ENCODE results near the gene HGF. TPM values are rescaled to one million over a fixed set of nuclear protein-coding genes. Genes with fewer than 3 reads are reported as not detected.

The HGF gene
- total RNA-seq, 1 donor from 2014 or later, result not detected

DNA sequence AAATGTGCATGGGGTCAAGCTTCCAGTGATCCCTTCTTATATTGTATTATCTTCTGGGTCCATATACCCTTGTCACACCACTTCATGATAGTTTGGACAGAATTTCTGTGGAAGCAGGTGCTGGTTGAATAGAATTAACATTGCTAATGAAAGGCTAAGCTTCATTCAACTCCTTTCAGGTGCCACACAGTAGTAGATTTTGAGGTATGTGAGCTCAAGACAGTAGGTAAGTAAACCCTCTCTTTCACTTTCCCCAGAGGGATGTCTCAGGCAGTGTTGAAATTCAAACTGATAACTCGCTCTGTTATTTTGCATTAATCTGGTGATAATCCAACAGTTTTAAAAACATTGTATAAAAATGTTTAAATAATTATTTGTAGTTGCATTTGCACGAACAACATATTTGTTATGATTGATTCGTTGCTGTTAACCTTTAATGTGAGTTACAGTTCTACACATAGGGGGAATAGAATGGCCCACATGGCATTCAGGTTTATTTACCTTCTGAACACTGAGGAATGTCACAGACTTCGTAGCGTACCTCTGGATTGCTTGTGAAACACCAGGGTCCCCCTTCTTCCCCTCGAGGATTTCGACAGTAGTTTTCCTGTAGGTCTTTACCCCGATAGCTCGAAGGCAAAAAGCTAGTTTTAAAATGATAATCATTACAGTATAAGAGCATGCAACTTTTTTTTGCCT is 18.1 kb downstream of the HGF start:
- H3K4me3 Mint-ChIP-seq (ENCODE audit: unreplicated experiment), result no peak overlapping the region
- TF ChIP-seq, protein P1, sequence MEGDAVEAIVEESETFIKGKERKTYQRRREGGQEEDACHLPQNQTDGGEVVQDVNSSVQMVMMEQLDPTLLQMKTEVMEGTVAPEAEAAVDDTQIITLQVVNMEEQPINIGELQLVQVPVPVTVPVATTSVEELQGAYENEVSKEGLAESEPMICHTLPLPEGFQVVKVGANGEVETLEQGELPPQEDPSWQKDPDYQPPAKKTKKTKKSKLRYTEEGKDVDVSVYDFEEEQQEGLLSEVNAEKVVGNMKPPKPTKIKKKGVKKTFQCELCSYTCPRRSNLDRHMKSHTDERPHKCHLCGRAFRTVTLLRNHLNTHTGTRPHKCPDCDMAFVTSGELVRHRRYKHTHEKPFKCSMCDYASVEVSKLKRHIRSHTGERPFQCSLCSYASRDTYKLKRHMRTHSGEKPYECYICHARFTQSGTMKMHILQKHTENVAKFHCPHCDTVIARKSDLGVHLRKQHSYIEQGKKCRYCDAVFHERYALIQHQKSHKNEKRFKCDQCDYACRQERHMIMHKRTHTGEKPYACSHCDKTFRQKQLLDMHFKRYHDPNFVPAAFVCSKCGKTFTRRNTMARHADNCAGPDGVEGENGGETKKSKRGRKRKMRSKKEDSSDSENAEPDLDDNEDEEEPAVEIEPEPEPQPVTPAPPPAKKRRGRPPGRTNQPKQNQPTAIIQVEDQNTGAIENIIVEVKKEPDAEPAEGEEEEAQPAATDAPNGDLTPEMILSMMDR (IDR thresholded peaks at IDR 0.05; ENCODE audit: insufficient read depth, low read depth, low read length), result no peak
- TF ChIP-seq EZH2 (IDR thresholded peaks at IDR 0.05; ENCODE audit: insufficient read depth, low read length), result no peak
- H3K9me3 Mint-ChIP-seq (ENCODE audit: unreplicated experiment), result no peaks in the 10 kb centered on the region
- no peak overlapping the region for H3K9ac ChIP-seq (ENCODE audit: low read length)
- H3K36me3 ChIP-seq (ENCODE audit: insufficient read depth, low read length), result no peaks in the 10 kb centered on the region
- no peaks in the 10 kb centered on the region for H3K9me3 ChIP-seq (ENCODE audit: insufficient read depth, low read depth, low read length)
- no peaks in the 10 kb centered on the region for H3K4me1 Mint-ChIP-seq (ENCODE audit: low read depth, unreplicated experiment)
- H3K27ac Mint-ChIP-seq (ENCODE audit: unreplicated experiment), result no peak overlapping the region
- H3K27me3 Mint-ChIP-seq (ENCODE audit: low read depth, unreplicated experiment), result no peaks in the 10 kb centered on the region
- no peak overlapping the region for H3K27ac ChIP-seq (ENCODE audit: low read depth, low read length)
- no peaks in the 10 kb centered on the region for H3K79me2 ChIP-seq (ENCODE audit: insufficient read depth, low read length)
- no peaks in the 10 kb centered on the region for H3K36me3 Mint-ChIP-seq (ENCODE audit: low read depth, unreplicated experiment)
- FAIRE-seq, result no peak
- H2AFZ ChIP-seq (ENCODE audit: low read depth, low read length), result no peak overlapping the region
- no peaks in the 10 kb centered on the region for H3K4me1 ChIP-seq (ENCODE audit: insufficient read depth, low read length)
- H3K4me2 ChIP-seq (ENCODE audit: low read length), result no peak overlapping the region
- H3K4me3 ChIP-seq (ENCODE audit: insufficient read depth, low read depth, low read length), result no peak overlapping the region
- no peak for DNase-seq (ENCODE audit: low read depth)
- H4K20me1 ChIP-seq (ENCODE audit: insufficient read depth, low read length), result no peaks in the 10 kb centered on the region
- no peaks in the 10 kb centered on the region for H3K27me3 ChIP-seq (ENCODE audit: insufficient read depth, low read length)

DNA sequence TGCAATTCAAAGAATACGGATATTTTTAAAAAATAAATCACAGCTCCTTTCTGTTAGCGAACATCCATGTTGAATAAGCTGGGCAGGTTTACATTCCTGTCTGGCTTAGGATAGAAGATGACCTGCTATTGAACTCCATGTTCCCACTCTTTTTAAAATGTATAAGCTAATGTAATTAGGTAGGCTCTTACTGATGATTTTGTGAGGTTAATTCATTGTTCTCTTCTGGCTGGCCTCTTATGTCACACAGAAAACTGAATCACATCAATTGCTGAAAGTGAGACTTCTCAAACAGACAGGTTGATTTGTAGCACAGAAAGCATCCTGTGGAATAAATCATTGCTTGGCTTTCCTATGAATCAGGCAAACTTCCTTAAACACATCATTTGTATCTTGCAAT is 24.2 kb downstream of the HGF start:
- TF ChIP-seq EZH2 (IDR thresholded peaks at IDR 0.05; ENCODE audit: insufficient read depth, low read length), result no peak
- TF ChIP-seq, protein P1 (IDR thresholded peaks at IDR 0.05; ENCODE audit: insufficient read depth, low read depth, low read length), result no peak
- Histone ChIP-seq H3K36me3 (ENCODE audit: insufficient read depth, low read length) (no peaks in the 10 kb centered on the region), H3K4me1 (ENCODE audit: insufficient read depth, low read length) (no peaks in the 10 kb centered on the region), H3K27ac (ENCODE audit: low read depth, low read length) (no peak overlapping the region), H3K4me3 (ENCODE audit: insufficient read depth, low read depth, low read length) (no peak overlapping the region), H3K79me2 (ENCODE audit: insufficient read depth, low read length) (no peaks in the 10 kb centered on the region), H3K4me2 (ENCODE audit: low read length) (no peak overlapping the region), H3K27me3 (ENCODE audit: insufficient read depth, low read length) (no peaks in the 10 kb centered on the region), H3K9ac (ENCODE audit: low read length) (no peak overlapping the region), H3K9me3 (ENCODE audit: insufficient read depth, low read depth, low read length) (no peaks in the 10 kb centered on the region), H4K20me1 (ENCODE audit: insufficient read depth, low read length) (no peaks in the 10 kb centered on the region), H2AFZ (ENCODE audit: low read depth, low read length) (no peak overlapping the region)
- no peaks in the 10 kb centered on the region for H3K9me3 Mint-ChIP-seq (ENCODE audit: unreplicated experiment)
- H3K4me3 Mint-ChIP-seq (ENCODE audit: unreplicated experiment), result no peak overlapping the region
- FAIRE-seq, result no peak
- H3K27ac Mint-ChIP-seq (ENCODE audit: unreplicated experiment), result no peak overlapping the region
- no peak for DNase-seq (ENCODE audit: low read depth)
- H3K27me3 Mint-ChIP-seq (ENCODE audit: low read depth, unreplicated experiment), result no peaks in the 10 kb centered on the region
- no peaks in the 10 kb centered on the region for H3K36me3 Mint-ChIP-seq (ENCODE audit: low read depth, unreplicated experiment)
- H3K4me1 Mint-ChIP-seq (ENCODE audit: low read depth, unreplicated experiment), result no peaks in the 10 kb centered on the region

DNA sequence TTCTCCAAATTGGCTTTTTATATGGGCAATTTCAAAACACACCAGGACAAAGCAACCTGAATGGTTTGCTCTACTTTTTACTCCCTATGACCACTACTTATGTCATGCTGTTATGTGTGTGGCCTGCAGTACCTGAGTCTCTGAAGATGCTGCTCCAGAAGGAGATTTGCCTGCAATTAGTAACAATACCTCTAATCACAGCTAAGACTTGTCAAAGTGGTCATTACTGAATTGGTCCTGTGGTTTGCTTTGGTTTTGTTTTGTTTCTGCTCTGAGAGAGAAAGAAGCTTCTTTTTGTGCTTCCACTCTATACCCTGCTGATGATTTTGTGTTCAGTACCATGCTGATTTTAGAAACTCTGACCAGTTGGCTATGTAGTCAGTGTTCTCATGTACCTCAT is 25.5 kb downstream of the HGF start:
- H3K79me2 ChIP-seq (ENCODE audit: insufficient read depth, low read length), result no peaks in the 10 kb centered on the region
- no peak overlapping the region for H3K27ac ChIP-seq (ENCODE audit: low read depth, low read length)
- Mint-ChIP-seq H3K27ac (ENCODE audit: unreplicated experiment) (no peak overlapping the region), H3K36me3 (ENCODE audit: low read depth, unreplicated experiment) (no peaks in the 10 kb centered on the region), H3K27me3 (ENCODE audit: low read depth, unreplicated experiment) (no peaks in the 10 kb centered on the region), H3K4me1 (ENCODE audit: low read depth, unreplicated experiment) (no peaks in the 10 kb centered on the region), H3K9me3 (ENCODE audit: unreplicated experiment) (no peaks in the 10 kb centered on the region), H3K4me3 (ENCODE audit: unreplicated experiment) (no peak overlapping the region)
- no peak overlapping the region for H2AFZ ChIP-seq (ENCODE audit: low read depth, low read length)
- H3K4me2 ChIP-seq (ENCODE audit: low read length), result no peak overlapping the region
- no peaks in the 10 kb centered on the region for H4K20me1 ChIP-seq (ENCODE audit: insufficient read depth, low read length)
- H3K9ac ChIP-seq (ENCODE audit: low read length), result no peak overlapping the region
- no peaks in the 10 kb centered on the region for H3K36me3 ChIP-seq (ENCODE audit: insufficient read depth, low read length)
- no peaks in the 10 kb centered on the region for H3K4me1 ChIP-seq (ENCODE audit: insufficient read depth, low read length)
- no peaks in the 10 kb centered on the region for H3K9me3 ChIP-seq (ENCODE audit: insufficient read depth, low read depth, low read length)
- TF ChIP-seq, protein P1 (IDR thresholded peaks at IDR 0.05; ENCODE audit: insufficient read depth, low read depth, low read length), result no peak
- TF ChIP-seq EZH2 (IDR thresholded peaks at IDR 0.05; ENCODE audit: insufficient read depth, low read length), result no peak
- no peak overlapping the region for H3K4me3 ChIP-seq (ENCODE audit: insufficient read depth, low read depth, low read length)
- no peak for FAIRE-seq
- DNase-seq (ENCODE audit: low read depth), result no peak
- H3K27me3 ChIP-seq (ENCODE audit: insufficient read depth, low read length), result no peaks in the 10 kb centered on the region
